ENCODE results near the gene NIP7. TPM values are rescaled to one million over a fixed set of nuclear protein-coding genes. Genes with fewer than 3 reads are reported as not detected.

NIP7 gene
- total and polyA plus RNA-seq, 9 donors: 5.7 to 24.6 (median 16.6) TPM

- H3K9me3 ChIP-seq: no peaks in the 10 kb centered on the region
- no peaks in the 10 kb centered on the region for H3K27me3 ChIP-seq
- H3K4me1 ChIP-seq (ENCODE audit: insufficient read depth): peaks cover 8% of the 10 kb centered on the region
- H3K36me3 ChIP-seq: no peaks in the 10 kb centered on the region
- H3K4me3 ChIP-seq: peak overlapping the region; percentile 87
- TF ChIP-seq EP300 (IDR thresholded peaks at IDR 0.05) (no peak), POLR2A (IDR thresholded peaks at IDR 0.05) (no peak), CTCF (IDR thresholded peaks at IDR 0.05) (no peak)
- H3K27ac ChIP-seq: peak overlapping the region in 1 of 2 donors; percentile 33
- DNase-seq: no peak
- WGBS, 3 donors: 5 to 7% (median 6%) methylated on average over 16 of the region's 16 CpGs
- intact Hi-C loops (cut with DNase I): no loop called here
Measured at GRCh38 chr16:69340095-69340644, 598 bp downstream of the NIP7 start.

GRCh38 chr16:69344171-69344570 is 4.6 kb downstream of the NIP7 start:
- TF ChIP-seq CTCF (IDR thresholded peaks at IDR 0.05): no peak
- TF ChIP-seq EP300 (IDR thresholded peaks at IDR 0.05): no peak
- TF ChIP-seq POLR2A (IDR thresholded peaks at IDR 0.05): no peak
- 91 to 94% (median 92%) methylated on average over 5 of the region's 5 CpGs for WGBS, 3 donors
- peaks cover 6% of the 10 kb centered on the region for H3K4me1 ChIP-seq (ENCODE audit: insufficient read depth)
- H3K27me3 ChIP-seq: no peaks in the 10 kb centered on the region
- intact Hi-C loops (cut with DNase I): no loop called here
- H3K9me3 ChIP-seq: no peaks in the 10 kb centered on the region
- no peak overlapping the region for H3K4me3 ChIP-seq
- H3K36me3 ChIP-seq: no peaks in the 10 kb centered on the region
- no peak overlapping the region for H3K27ac ChIP-seq
- DNase-seq: no peak

GRCh38 chr16:69345923-69346322 is 6.4 kb downstream of the NIP7 start:
- no peaks in the 10 kb centered on the region for H3K27me3 ChIP-seq
- WGBS, 3 donors: 73 to 80% (median 77%) methylated on average over 4 of the region's 4 CpGs
- H3K4me3 ChIP-seq: no peak overlapping the region
- H3K36me3 ChIP-seq: no peaks in the 10 kb centered on the region
- no peak overlapping the region for H3K27ac ChIP-seq
- no peaks in the 10 kb centered on the region for H3K9me3 ChIP-seq
- H3K4me1 ChIP-seq (ENCODE audit: insufficient read depth): no peaks in the 10 kb centered on the region
- no peak for DNase-seq
- intact Hi-C loops (cut with DNase I): no loop called here
- TF ChIP-seq POLR2A (IDR thresholded peaks at IDR 0.05) (no peak), EP300 (IDR thresholded peaks at IDR 0.05) (no peak)

GRCh38 chr16:69346683-69347082 is 7.1 kb downstream of the NIP7 start:
- no peak for TF ChIP-seq EP300 (IDR thresholded peaks at IDR 0.05)
- TF ChIP-seq POLR2A (IDR thresholded peaks at IDR 0.05): no peak
- Histone ChIP-seq H3K27ac (no peak overlapping the region), H3K36me3 (no peaks in the 10 kb centered on the region), H3K4me1 (ENCODE audit: insufficient read depth) (no peaks in the 10 kb centered on the region), H3K9me3 (no peaks in the 10 kb centered on the region), H3K4me3 (no peak overlapping the region), H3K27me3 (no peaks in the 10 kb centered on the region)
- no peak for DNase-seq
- WGBS, 3 donors: 81 to 84% (median 84%) methylated on average over 6 of the region's 6 CpGs
- intact Hi-C loops (cut with DNase I): no loop called here

- TF ChIP-seq CTCF (IDR thresholded peaks at IDR 0.05) (no peak), EP300 (IDR thresholded peaks at IDR 0.05) (no peak), POLR2A (IDR thresholded peaks at IDR 0.05) (no peak)
- no peaks in the 10 kb centered on the region for H3K9me3 ChIP-seq
- intact Hi-C loops (cut with DNase I): no loop called here
- no peak overlapping the region for H3K4me3 ChIP-seq
- no peak for DNase-seq
- H3K27ac ChIP-seq: no peak overlapping the region
- 90 to 94% (median 92%) methylated on average over 6 of the region's 6 CpGs for WGBS, 3 donors
- no peaks in the 10 kb centered on the region for H3K27me3 ChIP-seq
- no peaks in the 10 kb centered on the region for H3K4me1 ChIP-seq (ENCODE audit: insufficient read depth)
- no peaks in the 10 kb centered on the region for H3K36me3 ChIP-seq
Measured at GRCh38 chr16:69348222-69348621, 8.7 kb downstream of the NIP7 start.
